ENCODE measurements around the gene ENTPD6.

- TF ChIP-seq, protein P1, sequence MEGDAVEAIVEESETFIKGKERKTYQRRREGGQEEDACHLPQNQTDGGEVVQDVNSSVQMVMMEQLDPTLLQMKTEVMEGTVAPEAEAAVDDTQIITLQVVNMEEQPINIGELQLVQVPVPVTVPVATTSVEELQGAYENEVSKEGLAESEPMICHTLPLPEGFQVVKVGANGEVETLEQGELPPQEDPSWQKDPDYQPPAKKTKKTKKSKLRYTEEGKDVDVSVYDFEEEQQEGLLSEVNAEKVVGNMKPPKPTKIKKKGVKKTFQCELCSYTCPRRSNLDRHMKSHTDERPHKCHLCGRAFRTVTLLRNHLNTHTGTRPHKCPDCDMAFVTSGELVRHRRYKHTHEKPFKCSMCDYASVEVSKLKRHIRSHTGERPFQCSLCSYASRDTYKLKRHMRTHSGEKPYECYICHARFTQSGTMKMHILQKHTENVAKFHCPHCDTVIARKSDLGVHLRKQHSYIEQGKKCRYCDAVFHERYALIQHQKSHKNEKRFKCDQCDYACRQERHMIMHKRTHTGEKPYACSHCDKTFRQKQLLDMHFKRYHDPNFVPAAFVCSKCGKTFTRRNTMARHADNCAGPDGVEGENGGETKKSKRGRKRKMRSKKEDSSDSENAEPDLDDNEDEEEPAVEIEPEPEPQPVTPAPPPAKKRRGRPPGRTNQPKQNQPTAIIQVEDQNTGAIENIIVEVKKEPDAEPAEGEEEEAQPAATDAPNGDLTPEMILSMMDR (IDR thresholded peaks at IDR 0.05; ENCODE audit: low read depth, low read length, poor library complexity, severe bottlenecking), result no peak
- no peak for TF ChIP-seq EZH2phosphoT487 (IDR thresholded peaks at IDR 0.05; ENCODE audit: borderline replicate concordance, low read length)
Observed at GRCh38 chr20:25252230-25252651, 56.7 kb downstream of the ENTPD6 start.

Measured in DOHH2 (cell line).